ENCODE results near the gene C6orf120. TPM values are rescaled to one million over a fixed set of nuclear protein-coding genes. Genes with fewer than 3 reads are reported as not detected.

C6orf120 gene
- total and polyA plus RNA-seq, 2 donors (not counting 3 experiments of a cell fraction or from before 2014, with no cell fraction given), result 13.8 to 30.1 TPM

GRCh38 chr6:169741344-169741743, 39.4 kb downstream of the C6orf120 start:
- Histone ChIP-seq H4K20me1 (replicated peaks; ENCODE audit: control insufficient read depth, extremely low read depth, insufficient read depth, low read length) (no peaks in the 10 kb centered on the region), H3K4me3 (replicated peaks in 1 of 3; ENCODE audit: insufficient read depth in 1 of 3, low read depth in 1 of 3, low read length in 3 of 3) (no peak overlapping the region), H3K27ac (ENCODE audit: insufficient read depth, low read depth, low read length) (no peak overlapping the region), H3K27me3 (ENCODE audit: control insufficient read depth in 2 of 2, insufficient read depth in 2 of 2, low read length in 2 of 2) (peaks cover 0 to 4% of the 10 kb centered on the region in 2 experiments), H3K9me3 (replicated peaks; ENCODE audit: control insufficient read depth, insufficient read depth, low read length) (no peaks in the 10 kb centered on the region), H3K4me1 (ENCODE audit: control insufficient read depth, extremely low read depth, insufficient read depth, low read length) (no peaks in the 10 kb centered on the region), H3K4me2 (ENCODE audit: insufficient read depth, low read length) (no peak overlapping the region), H3K9me1 (replicated peaks; ENCODE audit: control insufficient read depth, extremely low read depth, insufficient read depth, low read length) (no peaks in the 10 kb centered on the region), H3K36me3 (ENCODE audit: control insufficient read depth in 2 of 2, extremely low read depth in 1 of 2, insufficient read depth in 2 of 2, low read length in 2 of 2) (no peaks in the 10 kb centered on the region), H3K9ac (replicated peaks; ENCODE audit: extremely low read depth, insufficient read depth, low read length) (no peak overlapping the region), H2AFZ (ENCODE audit: low read depth, low read length) (no peak overlapping the region), H3K79me2 (ENCODE audit: control insufficient read depth, insufficient read depth, low read length) (no peaks in the 10 kb centered on the region)
- ChIA-PET POLR2A (no interaction called here), CTCF (interaction anchor here (0.7 kb wide), 1 partner anchor 11 kb away, joined by 4 read pairs; the partner anchor contains the start of genes DYNLT2 and ERMARD)
- dilution Hi-C loops (cut with MboI; ENCODE audit: extremely low pct_ligation_motif_present, low sequenced_read_pairs), result no loop called here
- DNase-seq (ENCODE audit: low read depth, low spot score) (no peak), FAIRE-seq (no peak)
- intact Hi-C loops (cut with micrococcal nuclease), result no loop called here
- TF ChIP-seq MAX (IDR thresholded peaks at IDR 0.05; ENCODE audit: insufficient read depth, insufficient read length) (no peak), POLR2A (IDR thresholded peaks at IDR 0.05; ENCODE audit: low read depth, low read length) (no peak), MYC (IDR thresholded peaks at IDR 0.05; ENCODE audit: low read depth, low read length) (no peak), EZH2 (IDR thresholded peaks at IDR 0.05; ENCODE audit: borderline replicate concordance, low read depth, low read length, severe bottlenecking) (no peak), POLR2AphosphoS5 (IDR thresholded peaks at IDR 0.05; ENCODE audit: insufficient read depth, low read depth, low read length) (no peak), FOS (IDR thresholded peaks at IDR 0.05; ENCODE audit: borderline replicate concordance, insufficient read depth, low read length) (no peak), CTCF (IDR thresholded peaks at IDR 0.05; ENCODE audit: extremely low read depth in 1 of 2, insufficient read depth in 1 of 2, low read depth in 1 of 2, low read length in 2 of 2) (no peak), JUN (IDR thresholded peaks at IDR 0.05; ENCODE audit: borderline replicate concordance, insufficient read depth, insufficient read length, low read depth) (no peak), GATA2 (IDR thresholded peaks at IDR 0.05; ENCODE audit: insufficient read depth, insufficient read length, low read depth, low read length) (no peak)
- no TSS peak for BruUV-seq (replicated peaks)
